HepG2 (cell line): Measurements from ENCODE around the gene KLHL33. TPM values are rescaled to one million over a fixed set of nuclear protein-coding genes. Genes with fewer than 3 reads are reported as not detected.

Experiments
- ARHGAP35 ChIP-seq: sonication (generic); formaldehyde crosslinking; IDR thresholded peaks from 2 replicates; pipeline ENCODE4 v1.9.0; 2022; ENCODE audit warnings: mild to moderate bottlenecking, inconsistent platforms, moderate library complexity, missing genetic modification reagents, borderline replicate concordance
- ARID4A ChIP-seq: sonication (generic); formaldehyde crosslinking; IDR thresholded peaks from 2 replicates; pipeline ENCODE4 v1.5.0; 2020; ENCODE audit warnings: mild to moderate bottlenecking, missing genetic modification reagents, borderline replicate concordance
- BHLHE40 ChIP-seq: IDR thresholded peaks from 2 replicates; pipeline ENCODE4 v1.6.1; 2011; ENCODE audit warnings: low read length, improper control_type of control experiment
- CBFB ChIP-seq: sonication (generic); formaldehyde crosslinking; IDR thresholded peaks from 2 replicates; pipeline ENCODE4 v1.4.0; 2020; ENCODE audit warnings: missing genetic modification reagents
- CEBPB ChIP-seq: IDR thresholded peaks from 2 replicates; pipeline ENCODE4 v1.6.1; 2011; ENCODE audit warnings: low read depth, low read length, improper control_type of control experiment, borderline replicate concordance
- CHD2 ChIP-seq: IDR thresholded peaks from 2 replicates; pipeline ENCODE4 v1.6.1; 2011; ENCODE audit warnings: low read depth, low read length, improper control_type of control experiment
- FOXO1 ChIP-seq: sonication (generic); formaldehyde crosslinking; IDR thresholded peaks from 2 replicates; pipeline ENCODE4 v1.4.0; 2020; ENCODE audit warnings: missing genetic modification reagents
- HNRNPK ChIP-seq: fragments of 200-400 bp; formaldehyde crosslinking; IDR thresholded peaks from 2 replicates; pipeline ENCODE4 v1.6.1; 2018; ENCODE audit warnings: low read length, low read depth, moderate library complexity, mild to moderate bottlenecking; ENCODE audit not compliant: poor library complexity, severe bottlenecking
- KLF11 ChIP-seq: IDR thresholded peaks from 2 replicates; pipeline ENCODE4 v1.6.1; 2016; ENCODE audit warnings: missing compliant biosample characterization
- MED13 ChIP-seq: sonication (generic); formaldehyde crosslinking; IDR thresholded peaks from 2 replicates; pipeline ENCODE4 v1.5.0; 2020; ENCODE audit warnings: missing genetic modification reagents
- PITX1 ChIP-seq: sonication (generic); formaldehyde crosslinking; IDR thresholded peaks from 2 replicates; pipeline ENCODE4 v1.5.1; 2020; ENCODE audit warnings: mild to moderate bottlenecking, missing genetic modification reagents
- RAD51 ChIP-seq: fragments of 450-650 bp; IDR thresholded peaks from 2 replicates; pipeline ENCODE4 v1.6.1; 2016; ENCODE audit warnings: borderline replicate concordance
- SKI ChIP-seq: fragments of 450-650 bp; IDR thresholded peaks from one replicate; pipeline ENCODE4 v1.6.1; 2018; ENCODE audit warnings: mild to moderate bottlenecking; ENCODE audit not compliant: partially characterized antibody
- SMARCE1 ChIP-seq: fragments of 450-650 bp; IDR thresholded peaks from 2 replicates; pipeline ENCODE4 v1.6.1; 2017; ENCODE audit warnings: borderline replicate concordance
- ZNF18 ChIP-seq: sonication (generic); formaldehyde crosslinking; IDR thresholded peaks from 2 replicates; pipeline ENCODE4 v1.8.0; 2022; ENCODE audit warnings: mild to moderate bottlenecking, missing genetic modification reagents; ENCODE audit not compliant: insufficient replicate concordance
- ZNF275 ChIP-seq: sonication (generic); formaldehyde crosslinking; IDR thresholded peaks from 2 replicates; pipeline ENCODE4 v1.8.0; 2022; ENCODE audit warnings: missing genetic modification reagents, mild to moderate bottlenecking, inconsistent platforms, borderline replicate concordance
- ZNF333 ChIP-seq: sonication (generic); formaldehyde crosslinking; IDR thresholded peaks from 2 replicates; pipeline ENCODE4 v1.4.0; 2020; ENCODE audit warnings: mild to moderate bottlenecking, missing genetic modification reagents, borderline replicate concordance
- ZNF597 ChIP-seq: sonication (generic); formaldehyde crosslinking; IDR thresholded peaks from 2 replicates; pipeline ENCODE4 v1.5.0; 2020; ENCODE audit warnings: missing genetic modification reagents
- ZNF740 ChIP-seq: sonication (generic); formaldehyde crosslinking; IDR thresholded peaks from 2 replicates; pipeline ENCODE4 v1.4.0; 2020; ENCODE audit warnings: missing genetic modification reagents
- ZNF850 ChIP-seq: sonication (generic); formaldehyde crosslinking; conservative IDR thresholded peaks from 2 replicates; pipeline ENCODE4 v1.9.0; 2021; ENCODE audit warnings: mild to moderate bottlenecking, missing genetic modification reagents
- polyA plus RNA-seq, 8 experiments: library from polyadenylated mRNA; depleted of rRNA in 3 of 8; stranded (reverse) in 7 of 8; unstranded in 1 of 8; fragments of >200 nt; fragmentation: Illumina TruSeq in 4 of 8; extraction: Trizol in 4 of 8; gene quantifications; 2 replicates each; pipeline versions ENCODE4 v1.2.1 to v1.2.3, GENCODE V29; 2011 to 2016; ENCODE audit warnings: low read depth in 4 of 8, missing spikeins in 1 of 8, mixed read lengths in 1 of 8; ENCODE audit not compliant: insufficient read depth in 1 of 8
- total RNA-seq, 5 experiments: library from RNA; depleted of rRNA; stranded (reverse); fragments of >200 nt; fragmentation: Illumina TruSeq; extraction: Trizol; gene quantifications; 2 replicates each; pipeline ENCODE4 v1.2.3, GENCODE V29; 2016; ENCODE audit warnings: low read depth in 1 of 5

Gene KLHL33
- total and polyA plus RNA-seq, 2 of the 13 experiments (the other 11 are each of a cell fraction or from before 2014, with no cell fraction given), result not detected

GRCh38 chr14:20412876-20413743, 22.9 kb downstream of the KLHL33 start, which contains the start of gene TEP1 (continued):
- TF ChIP-seq ZNF275 (CRISPR knock-in tag), result peak; percentile 82; the same call in 1 of the 2 replicates
- TF ChIP-seq MED13 (CRISPR knock-in tag), result peak; percentile 74
- no peak for TF ChIP-seq BHLHE40
- TF ChIP-seq ZNF18 (CRISPR knock-in tag), result peak; percentile 52
- no peak for TF ChIP-seq CEBPB
- no peak for TF ChIP-seq SMARCE1
- TF ChIP-seq ZNF333 (CRISPR knock-in tag), result no peak; the same call in 1 of the 2 replicates
- TF ChIP-seq ARHGAP35 (CRISPR knock-in tag), result 0 out of 2 replicates have a peak, but pooled peaks have one; percentile 14
- TF ChIP-seq HNRNPK, result peak; percentile 25
- no peak for TF ChIP-seq CHD2
- TF ChIP-seq ZNF740 (CRISPR knock-in tag), result no peak
- 0 out of 2 replicates have a peak, but pooled peaks have one; percentile 22 for TF ChIP-seq KLF11 (CRISPR knock-in tag)
- TF ChIP-seq ZNF850, result no peak
- TF ChIP-seq ARID4A, result peak; percentile 93
- TF ChIP-seq RAD51, result no peak
- peak; percentile 30; the same call in 1 of the 2 replicates for TF ChIP-seq FOXO1 (CRISPR knock-in tag)
- no peak; the same call in 1 of the 2 replicates for TF ChIP-seq PITX1 (CRISPR knock-in tag)
- no peak for TF ChIP-seq ZNF597
- no peak for TF ChIP-seq CBFB
- TF ChIP-seq SKI, result no peak
